RWPE2 (cell line): ENCODE data around the gene MRE11.
A peak's percentile ranks its signal among the peaks of the same experiment; 100 is the strongest.
"Not testable (repeated sequence)": the region's sequence is repeated elsewhere in the genome, so short reads cannot be mapped to it uniquely, and the experiment has no call there.

Source experiments
- ATAC-seq: fragments of 200-7000 bp; cut with Tn5 transposase; 3 replicates; pipeline ENCODE4 v1.9.1; 2021; ENCODE audit warnings: low read depth
- DNase-seq: peaks from one replicate; pipeline ENCODE4 v3.0.0-alpha.2; 2020; ENCODE audit warnings: low spot score
- H3K27ac ChIP-seq: fragments of 450-650 bp; 2 replicates; pipeline ENCODE4 v1.5.1; 2017; ENCODE audit warnings: mild to moderate bottlenecking; ENCODE audit not compliant: poor library complexity, severe bottlenecking
- H3K27me3 ChIP-seq: fragments of 250-450 bp; sonication (Bioruptor Pico); 2 replicates; pipeline ENCODE4 v1.5.1; 2021; ENCODE audit warnings: mild to moderate bottlenecking, moderate library complexity; ENCODE audit not compliant: insufficient read depth, poor library complexity, severe bottlenecking
- H3K36me3 ChIP-seq: fragments of 250-450 bp; sonication (Bioruptor Pico); 2 replicates; pipeline ENCODE4 v1.5.1; 2020; ENCODE audit warnings: low read depth, mild to moderate bottlenecking, moderate library complexity
- H3K4me1 ChIP-seq: fragments of 250-450 bp; sonication (Bioruptor Pico); 2 replicates; pipeline ENCODE4 v1.5.1; 2021; ENCODE audit warnings: mild to moderate bottlenecking, moderate library complexity; ENCODE audit not compliant: insufficient read depth, poor library complexity, severe bottlenecking
- H3K4me3 ChIP-seq: fragments of 250-450 bp; sonication (Bioruptor Pico); 2 replicates; pipeline ENCODE4 v1.5.1; 2021; ENCODE audit warnings: mild to moderate bottlenecking, moderate library complexity; ENCODE audit not compliant: severe bottlenecking
- H3K9me3 ChIP-seq: fragments of 250-450 bp; sonication (Bioruptor Pico); 2 replicates; pipeline ENCODE4 v1.5.1; 2021; ENCODE audit warnings: mild to moderate bottlenecking, moderate library complexity; ENCODE audit not compliant: severe bottlenecking
- TF ChIP-seq, protein P1 (sequence below): fragments of 450-650 bp; IDR thresholded peaks from one replicate; pipeline ENCODE4 v1.5.1; 2017; ENCODE audit warnings: mild to moderate bottlenecking, moderate library complexity; ENCODE audit not compliant: poor library complexity, severe bottlenecking

Gene MRE11

DNA sequence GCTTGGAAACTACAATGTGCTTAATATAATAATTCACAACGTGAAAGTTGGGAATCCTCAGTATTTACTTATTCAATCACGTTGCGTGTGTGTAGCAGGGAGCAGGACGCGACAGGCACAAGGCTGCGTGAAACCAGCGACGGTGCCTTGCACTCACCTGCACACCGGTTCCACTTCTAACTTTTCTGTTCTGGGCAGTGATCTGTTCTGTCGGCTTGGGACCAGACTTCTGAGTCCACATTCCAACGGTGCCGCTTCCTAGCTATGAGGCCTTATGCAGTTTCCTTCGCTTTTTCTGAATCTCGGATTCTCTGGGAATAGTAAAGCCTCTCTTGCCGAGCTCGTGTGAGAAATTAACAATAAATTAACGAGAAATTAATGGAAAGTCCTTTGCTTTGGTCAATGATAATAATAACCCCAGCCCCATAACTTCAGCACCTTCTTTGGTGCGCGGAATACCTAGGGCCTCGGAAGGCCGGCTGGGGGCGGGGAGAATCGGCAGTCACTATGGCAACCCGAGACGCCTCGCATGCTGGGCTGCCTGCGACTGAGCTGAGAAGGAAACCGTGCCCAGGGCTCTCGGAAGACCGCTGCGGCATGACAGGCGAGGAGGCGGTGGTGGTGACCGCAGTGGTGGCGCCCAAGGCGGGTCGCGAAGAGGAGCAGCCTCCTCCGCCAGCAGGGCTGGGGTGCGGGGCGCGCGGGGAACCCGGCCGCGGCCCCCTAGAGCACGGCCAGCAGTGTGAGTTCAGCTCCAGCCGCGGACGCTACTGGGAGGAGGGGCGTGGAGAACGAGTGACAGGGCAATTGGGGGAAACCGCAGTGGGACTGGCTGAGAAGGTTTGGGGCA lies 18.5 kb upstream of the MRE11 start, which contains the start of gene C11orf97:
TSS of gene C11orf97 (plus strand) at position 530 of the 850 bp plus-strand sequence. CDS start at position 598, 68 bp downstream.
- DNase-seq, result peak; percentile 52
- ATAC-seq, result peak; percentile 68
- Histone ChIP-seq H3K27me3 (no peaks in the 10 kb centered on the region), H3K27ac (no peak within 1 kb of the TSS), H3K36me3 (no peaks in the 10 kb centered on the region), H3K4me1 (peaks cover 7% of the 10 kb centered on the region), H3K4me3 (peak within 1 kb of the TSS; percentile 27), H3K9me3 (no peaks in the 10 kb centered on the region)
- TF ChIP-seq, protein P1, sequence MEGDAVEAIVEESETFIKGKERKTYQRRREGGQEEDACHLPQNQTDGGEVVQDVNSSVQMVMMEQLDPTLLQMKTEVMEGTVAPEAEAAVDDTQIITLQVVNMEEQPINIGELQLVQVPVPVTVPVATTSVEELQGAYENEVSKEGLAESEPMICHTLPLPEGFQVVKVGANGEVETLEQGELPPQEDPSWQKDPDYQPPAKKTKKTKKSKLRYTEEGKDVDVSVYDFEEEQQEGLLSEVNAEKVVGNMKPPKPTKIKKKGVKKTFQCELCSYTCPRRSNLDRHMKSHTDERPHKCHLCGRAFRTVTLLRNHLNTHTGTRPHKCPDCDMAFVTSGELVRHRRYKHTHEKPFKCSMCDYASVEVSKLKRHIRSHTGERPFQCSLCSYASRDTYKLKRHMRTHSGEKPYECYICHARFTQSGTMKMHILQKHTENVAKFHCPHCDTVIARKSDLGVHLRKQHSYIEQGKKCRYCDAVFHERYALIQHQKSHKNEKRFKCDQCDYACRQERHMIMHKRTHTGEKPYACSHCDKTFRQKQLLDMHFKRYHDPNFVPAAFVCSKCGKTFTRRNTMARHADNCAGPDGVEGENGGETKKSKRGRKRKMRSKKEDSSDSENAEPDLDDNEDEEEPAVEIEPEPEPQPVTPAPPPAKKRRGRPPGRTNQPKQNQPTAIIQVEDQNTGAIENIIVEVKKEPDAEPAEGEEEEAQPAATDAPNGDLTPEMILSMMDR, result no peak

- Histone ChIP-seq H3K4me3 (no peak overlapping the region), H3K27ac (no peak overlapping the region), H3K27me3 (no peaks in the 10 kb centered on the region), H3K9me3 (no peaks in the 10 kb centered on the region), H3K36me3 (no peaks in the 10 kb centered on the region), H3K4me1 (no peaks in the 10 kb centered on the region)
- peak; percentile 43 for ATAC-seq
- TF ChIP-seq, protein P1, result no peak
- DNase-seq, result no peak
Observed at GRCh38 chr11:94507485-94507884, 13.8 kb upstream of the MRE11 start.

- not testable (repeated sequence) for H3K27ac ChIP-seq, H3K9me3 ChIP-seq, DNase-seq, H3K27me3 ChIP-seq, H3K36me3 ChIP-seq, H3K4me1 ChIP-seq, H3K4me3 ChIP-seq, ATAC-seq
Observed at GRCh38 chr11:94506513-94506912, 12.9 kb upstream of the MRE11 start.

GRCh38 chr11:94504689-94505293 lies 11.1 kb upstream of the MRE11 start:
- ATAC-seq, result peak; percentile 56; the same call in 2 of the 3 replicates
- Histone ChIP-seq H3K27me3 (no peaks in the 10 kb centered on the region), H3K4me3 (no peak overlapping the region), H3K36me3 (no peaks in the 10 kb centered on the region), H3K4me1 (no peaks in the 10 kb centered on the region), H3K9me3 (no peaks in the 10 kb centered on the region), H3K27ac (no peak overlapping the region)
- DNase-seq, result no peak
- TF ChIP-seq, protein P1, result peak; percentile 87

GRCh38 chr11:94501522-94501921 lies 7.9 kb upstream of the MRE11 start:
- no peaks in the 10 kb centered on the region for H3K27me3 ChIP-seq
- no peaks in the 10 kb centered on the region for H3K9me3 ChIP-seq
- TF ChIP-seq, protein P1, result no peak
- ATAC-seq (no peak), DNase-seq (no peak)
- no peak overlapping the region for H3K4me3 ChIP-seq
- H3K27ac ChIP-seq, result no peak overlapping the region
- no peaks in the 10 kb centered on the region for H3K4me1 ChIP-seq
- peaks cover 26% of the 10 kb centered on the region for H3K36me3 ChIP-seq
